HL-60 (cell line): Measurements from ENCODE around the gene ARHGAP21.

Experiments
- DNase-seq, 2 experiments: peaks; one replicate each; pipeline ENCODE4 v3.0.0-alpha.2; 2010 to 2020; ENCODE audit warnings: low read depth in 1 of 2, low spot score in 1 of 2
- H3K27ac ChIP-seq: fragments of 250-450 bp; sonication (Bioruptor Pico); replicated peaks from 2 replicates; pipeline ENCODE4 v1.5.1; 2020; ENCODE audit warnings: mild to moderate bottlenecking, moderate library complexity
- H3K27me3 ChIP-seq: fragments of 250-450 bp; sonication (Bioruptor Pico); 2 replicates; pipeline ENCODE4 v1.5.1; 2021; ENCODE audit warnings: mild to moderate bottlenecking, moderate library complexity; ENCODE audit not compliant: insufficient read depth, poor library complexity, severe bottlenecking
- H3K4me3 ChIP-seq: replicated peaks from 2 replicates; pipeline ENCODE4 v1.5.1; 2011; ENCODE audit warnings: mild to moderate bottlenecking, control low read depth, low read length; ENCODE audit not compliant: insufficient read depth
- CTCF ChIP-seq: IDR thresholded peaks from one replicate; pipeline ENCODE4 v1.5.1; 2011; ENCODE audit warnings: low read length, control low read depth, inconsistent platforms; ENCODE audit not compliant: insufficient read depth
- GABPA ChIP-seq: IDR thresholded peaks from 2 replicates; pipeline ENCODE4 v1.6.1; 2012; ENCODE audit warnings: low read depth
- POLR2AphosphoS5 ChIP-seq: IDR thresholded peaks from 2 replicates; pipeline ENCODE4 v1.6.1; 2012; ENCODE audit warnings: low read depth
- REST ChIP-seq: IDR thresholded peaks from 2 replicates; pipeline ENCODE4 v1.6.1; 2012; ENCODE audit warnings: low read depth; ENCODE audit not compliant: insufficient replicate concordance
- SPI1 ChIP-seq: IDR thresholded peaks from 2 replicates; pipeline ENCODE4 v1.6.1; 2012; ENCODE audit warnings: low read depth, mild to moderate bottlenecking, borderline replicate concordance

The ARHGAP21 gene

GRCh38 chr10:24606021-24606420 lies 117.7 kb downstream of the ARHGAP21 start:
- TF ChIP-seq POLR2AphosphoS5 (no peak), REST (no peak), CTCF (no peak), SPI1 (no peak), GABPA (no peak)
- Histone ChIP-seq H3K27me3 (no peaks in the 10 kb centered on the region), H3K27ac (no peak overlapping the region), H3K4me3 (no peak overlapping the region)
- DNase-seq = no peak

GRCh38 chr10:24605141-24605540 lies 118.5 kb downstream of the ARHGAP21 start:
- no peaks in the 10 kb centered on the region for H3K27me3 ChIP-seq
- no peak overlapping the region for H3K27ac ChIP-seq
- DNase-seq = no peak
- TF ChIP-seq CTCF (no peak), GABPA (no peak), SPI1 (no peak), POLR2AphosphoS5 (no peak), REST (no peak)
- H3K4me3 ChIP-seq = no peak overlapping the region

- TF ChIP-seq SPI1 = no peak
- no peak for TF ChIP-seq CTCF
- TF ChIP-seq REST = no peak
- no peak for TF ChIP-seq GABPA
- no peak for TF ChIP-seq POLR2AphosphoS5
- H3K4me3 ChIP-seq = no peak overlapping the region
- H3K27ac ChIP-seq = no peak overlapping the region
- no peak for DNase-seq
- no peaks in the 10 kb centered on the region for H3K27me3 ChIP-seq
Observed at GRCh38 chr10:24603333-24603732, 120.4 kb downstream of the ARHGAP21 start.
